Heart left ventricle (tissue), 16 donors: ENCODE measurements around the gene SPAG7. TPM values are rescaled to one million over a fixed set of nuclear protein-coding genes. Genes with fewer than 3 reads are reported as not detected.

Experiments
- ATAC-seq, 4 donors: fragments of 200-7000 bp; cut with Tn5 transposase; one replicate each; pipeline ENCODE4 v1.9.1; 2020 to 2022; ENCODE audit warnings: moderate library complexity in 4 of 4, mild to moderate bottlenecking in 3 of 4, moderate number of reproducible peaks in 1 of 4
- DNase-seq, 5 donors: peaks; one replicate each; pipeline ENCODE4 v3.0.0-alpha.2; 2020
- H3K27ac ChIP-seq, 12 donors: fragments of 200-600 bp; sonication (generic) in 4 of 12; one replicate each; pipeline versions ENCODE4 v1.5.0 to v1.8.0; 2016 to 2022; ENCODE audit warnings: mild to moderate bottlenecking in 2 of 12
- H3K27me3 ChIP-seq, 9 donors: fragments of 200-600 bp; sonication (generic) in 2 of 9; one replicate each; pipeline versions ENCODE4 v1.5.1 to v1.8.0; 2016 to 2022; ENCODE audit warnings: mild to moderate bottlenecking in 3 of 9
- H3K36me3 ChIP-seq, 9 donors: fragments of 200-600 bp; sonication (generic) in 2 of 9; one replicate each; pipeline versions ENCODE4 v1.5.0 to v1.8.0; 2018 to 2022; ENCODE audit warnings: mild to moderate bottlenecking in 2 of 9
- H3K4me1 ChIP-seq, 12 donors: fragments of 200-600 bp; sonication (generic) in 4 of 12; one replicate each; pipeline versions ENCODE4 v1.5.0 to v1.8.0; 2016 to 2022; ENCODE audit warnings: mild to moderate bottlenecking in 3 of 12
- H3K4me3 ChIP-seq, 12 donors: fragments of 200-600 bp; sonication (generic) in 4 of 12; one replicate each; pipeline versions ENCODE4 v1.5.0 to v1.8.0; 2017 to 2022; ENCODE audit warnings: mild to moderate bottlenecking in 9 of 12, moderate library complexity in 4 of 12
- H3K9me3 ChIP-seq, 12 donors: fragments of 200-600 bp; sonication (generic) in 4 of 12; one replicate each; pipeline versions ENCODE4 v1.5.0 to v1.8.0; 2016 to 2022; ENCODE audit warnings: mild to moderate bottlenecking in 1 of 12
- POLR2A ChIP-seq, 2 donors: fragments of 450-650 bp; IDR thresholded peaks; one replicate each; pipeline ENCODE4 v1.6.1; 2017; ENCODE audit warnings: antibody characterized with exemption in 2 of 2, mild to moderate bottlenecking in 2 of 2, moderate library complexity in 2 of 2
- WGBS, 4 donors: extraction: QIAGEN DNeasy Blood & Tissue Kit in 2 of 4; methylation state at CpG; one replicate each; pipeline versions ENCODE4 v1.1.5 to v1.1.7; 2013 to 2018; 5-methylcytosine and 5-hydroxymethylcytosine counted together
- intact Hi-C, 10 donors: fragments of 100-400 bp; cut with DNase I; formaldehyde crosslinking; loops; one replicate each; pipeline versions ENCODE4 v1.11.1 to v1.14.2; 2022
- polyA plus RNA-seq, 2 donors: library from polyadenylated mRNA; stranded (reverse); fragments of 200-250 nt; gene quantifications; one replicate each; pipeline ENCODE4 v1.2.3, GENCODE V29; 2013
- total RNA-seq, 9 donors: library from RNA; depleted of rRNA in 2 of 9; stranded (reverse); fragments of >200 nt in 2 of 9; fragmentation: NEBNext Ultra II Directional in 3 of 9; extraction: Animal tissue kit (Norgen Biotek cat#: 25700) in 3 of 9; gene quantifications; one replicate each; pipeline versions ENCODE4 v1.1.0 to v1.2.4, GENCODE V29; 2016 to 2023
- TF ChIP-seq, protein P1 (sequence below), 12 donors: fragments of 200-600 bp; sonication (generic) in 4 of 12; IDR thresholded peaks; one replicate each; pipeline versions ENCODE4 v1.5.0 to v1.8.0; 2018 to 2022; ENCODE audit warnings: antibody characterized with exemption in 12 of 12, mild to moderate bottlenecking in 5 of 12
- donor health status: ischemic (EF 13 %, LVEDD 7.1; RV severe dilation, severe dysfunction).
- donor health status: healthy with polysubstance abuse.
- donor health status: DM: no; HTN: yes; CAD: no.
- donor health status: DM: no; HTN: no; CAD: no.
- donor health status: ischemic (EF 25% LVEDD 6.9; RV normal size, moderate dysfunction).
- donor health status: ischemic (EF 25% LVEDD 5.7; RV mildly dilated, moderate dysfunction).
- donor health status: healthy.
- donor health status: DM: yes; HTN: yes; CAD: no.
- donor health status: ischemic (EF 35%, LVEDD 5.7; RV mildly dilated, moderate dysfunction).
- donor health status: nonischemic (EF 11% LVEDD 7.7; RV severe dilation, severe dysfunction).
- donor health status: DM: yes; HTN: yes; CAD: no.
- donor health status: PGD.
- donor health status: ischemic (EF 29% LVEDD 5.4; RV normal size, mild dysfunction).
- donor health status: nonischemic (EF 23%, LVEDD 6.1; RV moderate dilation, normal function).

Gene SPAG7
- total and polyA plus RNA-seq, 11 donors, result 88.7 to 192 (median 125) TPM

DNA sequence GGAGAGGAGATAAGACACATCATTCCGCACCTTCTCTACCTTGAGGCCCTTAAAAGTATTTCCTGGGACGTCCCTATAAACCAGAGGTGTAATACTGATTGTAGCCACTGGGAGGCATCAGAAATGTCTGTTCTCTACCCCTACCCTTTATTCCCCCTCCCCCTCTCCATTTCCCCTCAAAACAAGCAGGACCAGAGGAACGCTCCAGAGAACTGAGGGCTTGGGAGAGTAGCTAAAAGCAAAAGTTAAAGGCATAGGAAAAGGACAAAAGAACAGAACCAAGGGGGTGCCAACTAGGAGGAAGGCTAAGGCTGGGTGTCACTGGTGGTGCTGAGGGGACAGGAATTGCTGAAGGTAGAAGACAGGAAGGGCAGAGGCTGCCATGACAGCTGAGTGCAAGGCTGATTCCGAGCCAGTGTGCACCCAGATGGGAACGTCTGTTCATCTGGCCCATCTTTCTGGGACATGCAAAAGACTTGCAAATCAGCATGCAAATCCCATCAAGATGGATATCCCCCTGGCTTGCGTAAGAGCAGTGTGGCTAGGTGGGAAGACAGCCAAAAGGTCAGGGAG, 13.1 kb upstream of the SPAG7 start:
- peaks cover 0 to 91% (median 81%) of the 10 kb centered on the region in 9 donors for H3K36me3 ChIP-seq
- intact Hi-C loops, result loop anchor here in 8 of 10 donors (2.0 to 10.0 kb wide), 3 partner anchors 46 to 82 kb away; partner anchors contain the start of gene GP1BA (in 2 of the 8)
- H3K27ac ChIP-seq, result no peak overlapping the region
- H3K4me1 ChIP-seq, result peaks cover 0 to 43% (median 1%) of the 10 kb centered on the region in 12 donors
- ATAC-seq (peak in 3 of 4 donors; percentile 48 to 59 (median 53)), DNase-seq (no peak)
- no peaks in the 10 kb centered on the region for H3K27me3 ChIP-seq
- H3K4me3 ChIP-seq, result no peak overlapping the region
- TF ChIP-seq, protein P1, sequence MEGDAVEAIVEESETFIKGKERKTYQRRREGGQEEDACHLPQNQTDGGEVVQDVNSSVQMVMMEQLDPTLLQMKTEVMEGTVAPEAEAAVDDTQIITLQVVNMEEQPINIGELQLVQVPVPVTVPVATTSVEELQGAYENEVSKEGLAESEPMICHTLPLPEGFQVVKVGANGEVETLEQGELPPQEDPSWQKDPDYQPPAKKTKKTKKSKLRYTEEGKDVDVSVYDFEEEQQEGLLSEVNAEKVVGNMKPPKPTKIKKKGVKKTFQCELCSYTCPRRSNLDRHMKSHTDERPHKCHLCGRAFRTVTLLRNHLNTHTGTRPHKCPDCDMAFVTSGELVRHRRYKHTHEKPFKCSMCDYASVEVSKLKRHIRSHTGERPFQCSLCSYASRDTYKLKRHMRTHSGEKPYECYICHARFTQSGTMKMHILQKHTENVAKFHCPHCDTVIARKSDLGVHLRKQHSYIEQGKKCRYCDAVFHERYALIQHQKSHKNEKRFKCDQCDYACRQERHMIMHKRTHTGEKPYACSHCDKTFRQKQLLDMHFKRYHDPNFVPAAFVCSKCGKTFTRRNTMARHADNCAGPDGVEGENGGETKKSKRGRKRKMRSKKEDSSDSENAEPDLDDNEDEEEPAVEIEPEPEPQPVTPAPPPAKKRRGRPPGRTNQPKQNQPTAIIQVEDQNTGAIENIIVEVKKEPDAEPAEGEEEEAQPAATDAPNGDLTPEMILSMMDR (IDR thresholded peaks at IDR 0.05), result peak; percentile 62 to 77 (median 68)
- TF ChIP-seq POLR2A (IDR thresholded peaks at IDR 0.05), result no peak
- H3K9me3 ChIP-seq, result no peaks in the 10 kb centered on the region
- WGBS, 4 donors, result 39 to 42% (median 40%) methylated on average over 6 of the region's 6 CpGs

DNA sequence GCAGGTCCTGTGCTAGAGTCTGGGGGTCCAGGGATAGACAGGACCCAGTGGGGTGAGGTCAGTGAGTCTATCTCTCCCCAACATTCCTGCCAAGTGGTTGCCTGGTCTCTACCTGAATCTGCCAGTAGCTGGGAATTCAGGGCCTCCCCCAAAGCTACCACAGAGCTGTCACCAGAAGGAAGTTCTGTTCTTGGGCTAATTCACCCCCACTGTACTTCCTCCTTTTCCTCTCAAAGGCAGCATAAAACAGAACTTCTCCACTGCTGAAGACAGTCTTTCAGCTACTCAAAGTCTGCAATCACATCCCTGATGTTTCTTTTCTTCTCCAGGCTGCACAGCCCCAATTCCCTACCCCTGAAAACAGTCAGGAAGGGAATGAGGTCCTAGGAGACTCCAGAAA, 11.1 kb upstream of the SPAG7 start:
- peak in 1 of 4 donors; percentile 6 for ATAC-seq
- no peak for DNase-seq
- H3K4me1 ChIP-seq, result peaks cover 0 to 51% (median 12%) of the 10 kb centered on the region in 12 donors
- intact Hi-C loops, result loop anchor here in 2 of 10 donors (2.0 to 5.0 kb wide), 2 partner anchors 41 to 84 kb away; no protein-coding TSS in a partner anchor
- H3K27ac ChIP-seq, result peak overlapping the region in 1 of 12 donors; percentile 58
- TF ChIP-seq, protein P1 (IDR thresholded peaks at IDR 0.05), result no peak
- TF ChIP-seq POLR2A (IDR thresholded peaks at IDR 0.05), result no peak
- H3K4me3 ChIP-seq, result no peak overlapping the region
- H3K27me3 ChIP-seq, result no peaks in the 10 kb centered on the region
- H3K9me3 ChIP-seq, result no peaks in the 10 kb centered on the region
- peaks cover 0 to 96% (median 83%) of the 10 kb centered on the region in 9 donors for H3K36me3 ChIP-seq

DNA sequence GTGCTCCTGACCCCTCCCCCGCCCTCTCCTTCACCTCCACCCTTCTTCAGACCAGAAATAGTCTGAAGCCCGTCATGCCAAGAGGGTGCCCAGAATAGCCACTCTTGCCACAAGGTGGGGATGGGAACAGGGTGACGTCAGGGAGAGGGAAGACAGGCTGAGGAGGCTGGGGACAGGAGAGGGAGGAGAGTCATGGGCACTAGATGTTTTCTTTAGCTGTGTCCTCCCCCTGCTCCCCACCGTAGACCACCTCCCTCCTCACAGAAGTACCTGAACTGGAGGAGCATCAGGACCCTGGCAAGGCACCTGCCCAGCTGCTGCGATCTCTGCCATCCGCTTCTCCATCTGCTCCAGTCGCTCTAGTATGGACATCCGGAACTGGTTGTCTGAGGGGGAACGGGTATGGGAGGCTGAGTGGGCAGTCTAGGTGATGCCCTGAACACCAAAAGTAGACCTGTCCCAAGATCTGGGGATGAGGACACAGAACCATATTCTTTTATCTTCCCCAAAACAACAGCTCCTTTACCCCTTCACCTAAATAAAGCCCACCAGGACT, 6.6 kb upstream of the SPAG7 start:
- peak in 4 of 5 donors; percentile 63 to 89 (median 74) for DNase-seq
- ATAC-seq, result peak; percentile 80 to 87 (median 84)
- peak in 1 of 2 donors; percentile 42 for TF ChIP-seq POLR2A (IDR thresholded peaks at IDR 0.05)
- TF ChIP-seq, protein P1 (IDR thresholded peaks at IDR 0.05), result no peak
- Histone ChIP-seq H3K4me3 (no peak overlapping the region), H3K4me1 (peaks cover 0 to 50% (median 24%) of the 10 kb centered on the region in 12 donors), H3K27me3 (no peaks in the 10 kb centered on the region), H3K36me3 (peaks cover 0 to 98% (median 93%) of the 10 kb centered on the region in 9 donors), H3K27ac (peak overlapping the region in 11 of 12 donors; percentile 47 to 82 (median 68)), H3K9me3 (no peaks in the 10 kb centered on the region)
- intact Hi-C loops, result loop anchor here in 2 of 10 donors (5.0 kb wide), 2 partner anchors 37 to 57 kb away; no protein-coding TSS in a partner anchor
- 58 to 77% (median 61%) methylated on average over 9 of the region's 9 CpGs for WGBS, 4 donors
